Parathyroid adenoma (tissue), 2 donors: ENCODE data around the gene GJC1.

ENCODE experiments used
- H2AFZ ChIP-seq: fragments of 300-600 bp; sonication (generic); one replicate; pipeline ENCODE4 v1.7.0; 2017; ENCODE audit warnings: antibody characterized with exemption, mild to moderate bottlenecking
- H3K27ac ChIP-seq: fragments of 300-600 bp; sonication (generic); one replicate; pipeline ENCODE4 v1.7.0; 2017
- H3K27me3 ChIP-seq: fragments of 300-600 bp; sonication (generic); one replicate; pipeline ENCODE4 v1.7.0; 2017; ENCODE audit warnings: low read length; ENCODE audit not compliant: control insufficient read depth, insufficient read depth
- H3K36me3 ChIP-seq: fragments of 300-600 bp; sonication (generic); one replicate; pipeline ENCODE4 v1.7.0; 2017; ENCODE audit warnings: low read length; ENCODE audit not compliant: control insufficient read depth, insufficient read depth
- H3K4me1 ChIP-seq: fragments of 300-600 bp; sonication (generic); one replicate; pipeline ENCODE4 v1.7.0; 2017; ENCODE audit warnings: control low read depth
- H3K4me2 ChIP-seq: fragments of 300-600 bp; sonication (generic); one replicate; pipeline ENCODE4 v1.7.0; 2017; ENCODE audit warnings: low read length
- H3K4me3 ChIP-seq: fragments of 300-600 bp; sonication (generic); one replicate; pipeline ENCODE4 v1.7.0; 2017; ENCODE audit warnings: low read depth, low read length
- H3K79me2 ChIP-seq: fragments of 300-600 bp; sonication (generic); one replicate; pipeline ENCODE4 v1.7.0; 2017; ENCODE audit warnings: control low read depth
- H3K9ac ChIP-seq: fragments of 300-600 bp; sonication (generic); one replicate; pipeline ENCODE4 v1.7.0; 2017; ENCODE audit warnings: mild to moderate bottlenecking
- H3K9me3 ChIP-seq: fragments of 300-600 bp; sonication (generic); one replicate; pipeline ENCODE4 v1.7.0; 2017; ENCODE audit warnings: low read length; ENCODE audit not compliant: control insufficient read depth
- CTCF ChIP-seq: fragments of 300-600 bp; sonication (generic); IDR thresholded peaks from one replicate; pipeline ENCODE4 v1.7.0; 2017; ENCODE audit warnings: antibody characterized with exemption, mild to moderate bottlenecking
- donor health status: primary hyperparathyroidism.

The GJC1 gene

DNA sequence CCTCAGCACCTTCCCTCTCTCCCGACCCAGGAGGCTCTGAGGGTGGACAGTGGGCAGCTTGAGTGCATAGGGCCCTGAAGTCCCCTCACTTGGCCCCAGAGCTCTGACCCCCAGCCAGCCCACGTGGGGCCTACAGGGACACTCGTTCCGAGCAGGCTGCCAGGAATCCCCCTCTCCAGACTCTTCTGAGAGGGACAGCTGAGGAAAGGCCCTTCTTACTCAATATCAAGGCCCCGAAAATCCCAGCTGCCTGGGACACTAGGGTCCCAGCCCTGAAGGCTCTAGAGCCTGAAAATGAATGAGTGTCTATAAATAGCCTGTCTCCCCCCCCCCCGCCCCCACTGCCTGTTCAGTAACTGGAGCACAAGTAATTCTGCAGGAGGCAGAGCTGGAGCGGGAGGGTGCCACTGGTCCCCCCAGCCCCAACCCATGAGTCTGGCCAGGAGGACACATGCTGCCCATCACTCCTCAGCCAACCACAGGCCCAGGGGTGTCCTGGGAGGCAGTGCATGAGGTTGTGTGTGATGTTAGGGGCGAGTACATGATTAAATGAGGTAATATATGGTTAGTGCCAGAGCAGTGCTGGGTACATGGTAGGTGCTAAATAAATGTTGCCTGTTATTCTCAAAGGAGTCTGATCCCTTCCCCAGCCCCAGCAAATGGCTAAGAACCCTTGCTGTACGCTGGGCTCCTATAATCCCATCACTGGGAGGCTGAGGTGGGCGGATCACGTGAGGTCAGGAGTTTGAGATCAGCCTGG, 59.7 kb downstream of the GJC1 start:
- no peak overlapping the region for H3K9ac ChIP-seq
- TF ChIP-seq CTCF: no peak
- H3K4me2 ChIP-seq: no peak overlapping the region
- no peak overlapping the region for H3K27ac ChIP-seq
- H2AFZ ChIP-seq: no peak overlapping the region
- H3K4me3 ChIP-seq: no peak overlapping the region
- H3K4me1 ChIP-seq: no peaks in the 10 kb centered on the region
- no peaks in the 10 kb centered on the region for H3K79me2 ChIP-seq
- H3K27me3 ChIP-seq: no peaks in the 10 kb centered on the region
- H3K36me3 ChIP-seq: no peaks in the 10 kb centered on the region
- H3K9me3 ChIP-seq: no peaks in the 10 kb centered on the region

GRCh38 chr17:44769647-44770084, 60.4 kb downstream of the GJC1 start:
- H3K9ac ChIP-seq: no peak overlapping the region
- H3K36me3 ChIP-seq: no peaks in the 10 kb centered on the region
- H2AFZ ChIP-seq: no peak overlapping the region
- no peak overlapping the region for H3K4me2 ChIP-seq
- H3K79me2 ChIP-seq: no peaks in the 10 kb centered on the region
- H3K27ac ChIP-seq: no peak overlapping the region
- no peaks in the 10 kb centered on the region for H3K27me3 ChIP-seq
- TF ChIP-seq CTCF: no peak
- H3K4me1 ChIP-seq: no peaks in the 10 kb centered on the region
- H3K9me3 ChIP-seq: no peaks in the 10 kb centered on the region
- no peak overlapping the region for H3K4me3 ChIP-seq

DNA sequence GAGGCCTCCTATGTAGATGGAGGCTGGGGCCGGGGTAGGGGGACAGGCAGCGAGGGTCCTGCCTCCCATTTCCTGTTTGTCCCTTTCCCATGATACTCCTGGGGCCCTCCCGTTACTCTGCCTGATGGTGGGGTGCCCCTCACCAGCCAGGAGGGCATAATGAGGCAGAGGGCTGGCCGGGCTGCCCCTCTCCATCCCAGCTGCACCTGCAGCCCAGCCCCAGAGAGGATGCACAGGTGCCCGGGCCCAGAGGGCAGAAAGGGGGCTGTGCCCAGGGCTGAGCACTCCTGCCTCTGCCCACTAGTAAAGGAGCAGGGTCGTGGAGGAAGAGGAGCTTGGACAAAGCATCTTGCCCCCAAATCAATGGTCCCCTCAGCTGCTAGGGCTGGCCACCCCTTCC, 60.9 kb downstream of the GJC1 start:
- Histone ChIP-seq H3K4me3 (no peak overlapping the region), H3K79me2 (no peaks in the 10 kb centered on the region), H3K27ac (no peak overlapping the region), H3K9ac (no peak overlapping the region), H2AFZ (no peak overlapping the region), H3K4me1 (no peaks in the 10 kb centered on the region), H3K9me3 (no peaks in the 10 kb centered on the region), H3K4me2 (no peak overlapping the region), H3K36me3 (no peaks in the 10 kb centered on the region), H3K27me3 (no peaks in the 10 kb centered on the region)
- no peak for TF ChIP-seq CTCF

GRCh38 chr17:44768505-44769142, 61.5 kb downstream of the GJC1 start:
- Histone ChIP-seq H3K27ac (no peak overlapping the region), H3K9ac (no peak overlapping the region), H3K27me3 (no peaks in the 10 kb centered on the region), H3K4me1 (no peaks in the 10 kb centered on the region), H3K36me3 (no peaks in the 10 kb centered on the region), H2AFZ (no peak overlapping the region), H3K9me3 (no peaks in the 10 kb centered on the region), H3K4me2 (no peak overlapping the region), H3K79me2 (no peaks in the 10 kb centered on the region), H3K4me3 (no peak overlapping the region)
- no peak for TF ChIP-seq CTCF

DNA sequence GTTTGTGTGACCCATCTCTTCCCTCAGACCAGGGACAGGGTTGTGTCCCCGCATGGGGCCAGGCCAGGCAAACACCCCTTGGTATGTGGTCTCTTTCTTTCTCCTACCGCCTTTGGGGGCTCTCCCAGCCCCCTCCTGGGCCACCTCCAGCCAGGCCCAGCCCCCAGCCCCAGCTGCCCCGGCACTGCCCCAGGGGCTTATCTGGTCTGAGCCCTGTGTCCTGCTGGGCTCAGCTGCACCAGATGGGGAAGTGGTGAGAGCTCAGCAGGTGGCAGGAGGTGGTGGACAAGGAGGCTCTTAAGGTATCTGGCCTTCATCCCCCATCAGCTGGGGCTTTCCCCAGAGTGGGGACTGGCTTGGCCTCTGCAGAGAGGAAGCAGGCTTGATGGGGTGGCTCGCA, 62.6 kb downstream of the GJC1 start:
- H3K79me2 ChIP-seq: no peaks in the 10 kb centered on the region
- TF ChIP-seq CTCF: no peak
- H3K4me2 ChIP-seq: no peak overlapping the region

More for the DNA sequence above, 62.6 kb downstream of the GJC1 start:
- Histone ChIP-seq H3K4me3 (no peak overlapping the region), H3K36me3 (no peaks in the 10 kb centered on the region), H3K9me3 (no peaks in the 10 kb centered on the region), H3K9ac (no peak overlapping the region), H3K4me1 (no peaks in the 10 kb centered on the region), H2AFZ (no peak overlapping the region), H3K27ac (no peak overlapping the region), H3K27me3 (no peaks in the 10 kb centered on the region)
